ENCODE measurements around the gene RCOR1.
"Not testable (repeated sequence)": the region's sequence is repeated elsewhere in the genome, so short reads cannot be mapped to it uniquely, and the experiment has no call there.

RCOR1 gene

GRCh38 chr14:102571043-102571442 is 21.4 kb upstream of the RCOR1 start:
- DNase-seq (ENCODE audit: low spot score), result no peak

DNA sequence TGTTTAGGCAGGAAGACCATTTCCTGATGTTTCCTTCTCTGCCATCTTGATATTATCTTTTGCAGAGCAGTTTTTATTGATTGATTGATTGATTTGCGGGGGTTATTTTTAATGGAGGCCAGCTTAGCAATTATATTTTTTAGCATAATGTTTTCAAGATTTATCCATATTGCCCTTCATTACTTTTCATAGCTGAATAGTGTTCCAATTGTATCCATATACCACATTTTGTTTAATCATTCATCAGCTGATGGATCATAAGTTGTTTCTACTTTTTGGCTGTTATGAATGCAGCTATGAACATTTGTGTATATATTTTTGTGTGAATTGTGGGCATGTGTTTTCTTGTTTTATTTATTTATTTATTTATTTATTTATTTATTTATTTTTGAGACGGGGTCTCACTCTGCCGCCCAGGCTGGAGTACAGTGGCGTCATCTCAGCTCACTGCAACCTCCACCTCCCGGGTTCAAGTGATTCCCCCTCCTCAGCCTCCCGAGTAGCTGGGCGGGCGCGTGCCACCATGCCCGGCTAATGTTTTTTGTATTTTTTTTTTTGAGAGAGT is 20.9 kb upstream of the RCOR1 start:
- no peak for DNase-seq (ENCODE audit: low spot score)

DNA sequence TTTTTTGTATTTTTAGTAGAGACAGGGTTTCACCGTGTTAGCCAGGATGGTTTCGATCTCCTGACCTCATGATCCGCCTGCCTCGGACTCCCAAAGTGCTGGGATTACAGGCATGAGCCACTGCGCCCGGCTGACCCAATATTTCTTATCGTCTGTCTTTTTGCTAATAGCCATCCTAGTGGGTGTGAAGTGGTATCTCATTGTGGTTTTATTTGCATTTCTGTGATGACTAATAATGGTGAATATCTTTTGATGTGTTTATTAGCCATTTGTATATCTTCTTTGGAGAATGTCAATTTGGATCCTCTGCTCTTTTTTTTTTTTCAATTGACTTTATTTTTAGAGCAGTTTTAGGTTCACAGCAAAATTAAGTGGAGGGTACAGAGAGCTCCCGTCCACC is 19.3 kb upstream of the RCOR1 start:
- not testable (repeated sequence) for DNase-seq (ENCODE audit: low spot score)

- DNase-seq (ENCODE audit: low spot score), result no peak
Observed at GRCh38 chr14:102573591-102574046, 18.8 kb upstream of the RCOR1 start.

GRCh38 chr14:102574281-102575159 is 17.9 kb upstream of the RCOR1 start:
- no peak for DNase-seq (ENCODE audit: low spot score)

DNA sequence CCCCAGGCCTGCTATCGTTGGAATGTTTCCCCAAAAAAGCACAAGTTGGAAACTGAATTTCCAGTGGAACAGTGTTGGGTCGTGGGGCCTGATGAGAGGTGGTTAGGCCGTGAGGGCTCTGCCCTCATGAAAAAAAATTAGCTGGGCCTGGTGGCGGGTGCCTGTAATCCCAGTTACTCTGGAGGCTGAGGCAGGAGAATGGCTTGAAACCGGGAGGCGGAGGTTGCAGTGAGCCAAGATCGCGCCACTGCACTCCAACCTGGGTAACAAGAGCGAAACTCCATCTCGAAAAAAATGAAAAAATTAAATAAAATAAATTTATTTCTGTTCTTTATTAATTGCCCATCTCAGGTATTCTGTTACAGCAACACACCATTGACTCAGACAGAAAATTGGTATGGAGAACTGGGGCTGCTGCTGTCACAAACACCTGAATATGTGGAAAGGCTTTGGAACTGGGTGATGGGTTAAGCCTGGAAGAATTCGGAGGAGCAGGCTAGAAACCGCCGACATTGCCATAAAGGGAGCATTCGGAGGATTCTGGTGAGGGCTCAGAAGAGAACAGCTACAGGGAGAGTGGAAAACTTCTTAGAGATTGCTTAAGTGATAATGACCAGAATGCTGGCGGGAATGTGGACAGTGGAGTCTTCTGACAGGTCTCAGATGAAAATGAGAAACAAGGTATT is 17.1 kb upstream of the RCOR1 start:
- DNase-seq (ENCODE audit: low spot score), result no peak

DNA sequence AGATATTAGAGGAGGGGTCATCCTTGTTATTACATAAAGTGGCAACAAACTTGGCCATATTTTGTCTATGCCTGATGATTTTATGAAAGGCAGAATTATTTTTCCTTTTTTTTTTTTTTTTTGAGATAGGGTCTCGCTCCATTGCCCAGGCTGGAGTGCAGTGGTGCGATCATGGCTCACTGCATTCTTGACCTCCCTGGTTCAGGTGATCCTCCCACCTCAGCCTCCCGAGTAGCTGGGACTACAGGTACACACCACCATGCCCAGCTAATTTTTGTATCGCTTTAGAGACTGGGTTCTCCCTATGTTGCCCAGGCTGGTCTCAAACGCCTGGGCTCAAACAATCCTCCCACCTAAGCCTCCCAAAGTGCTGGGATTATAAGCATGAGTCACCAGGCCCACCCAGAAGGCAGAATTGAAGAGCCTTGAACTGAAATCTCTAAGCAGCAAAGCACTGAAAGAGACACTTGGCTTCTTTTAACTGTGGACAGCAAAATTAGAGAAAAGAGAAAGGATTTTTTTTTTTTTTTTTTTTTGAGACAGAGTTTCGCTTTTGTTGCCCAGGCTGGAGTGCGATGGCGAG is 16.5 kb upstream of the RCOR1 start:
- not testable (repeated sequence) for DNase-seq (ENCODE audit: low spot score)

- DNase-seq (ENCODE audit: low spot score), result no peak
Observed at GRCh38 chr14:102578821-102579220, 13.6 kb upstream of the RCOR1 start.

- no peak for DNase-seq (ENCODE audit: low spot score)
Observed at GRCh38 chr14:102579696-102580549, 12.5 kb upstream of the RCOR1 start.

- DNase-seq (ENCODE audit: low spot score), result no peak
Observed at GRCh38 chr14:102580550-102581110, 11.8 kb upstream of the RCOR1 start.

DNA sequence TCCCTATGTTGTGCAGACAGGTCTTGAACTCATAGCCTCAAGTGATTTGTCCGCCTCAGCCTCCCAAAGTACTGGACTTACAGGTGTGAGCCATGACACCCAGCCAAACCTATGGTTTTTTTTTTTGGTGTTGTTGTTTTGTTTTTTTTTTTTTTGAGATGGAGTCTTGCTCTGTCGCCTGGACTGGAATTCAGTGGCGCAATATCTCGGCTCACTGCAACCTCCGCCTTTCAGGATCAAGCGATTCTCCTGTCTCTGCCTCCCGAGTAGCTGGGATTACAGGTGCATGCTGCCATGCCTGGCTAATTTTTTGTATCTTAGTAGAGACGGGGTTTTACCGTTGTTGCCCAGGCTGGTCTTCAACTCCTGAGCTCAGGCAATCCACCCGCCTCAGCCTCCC is 11.3 kb upstream of the RCOR1 start:
- no peak for DNase-seq (ENCODE audit: low spot score)

DNA sequence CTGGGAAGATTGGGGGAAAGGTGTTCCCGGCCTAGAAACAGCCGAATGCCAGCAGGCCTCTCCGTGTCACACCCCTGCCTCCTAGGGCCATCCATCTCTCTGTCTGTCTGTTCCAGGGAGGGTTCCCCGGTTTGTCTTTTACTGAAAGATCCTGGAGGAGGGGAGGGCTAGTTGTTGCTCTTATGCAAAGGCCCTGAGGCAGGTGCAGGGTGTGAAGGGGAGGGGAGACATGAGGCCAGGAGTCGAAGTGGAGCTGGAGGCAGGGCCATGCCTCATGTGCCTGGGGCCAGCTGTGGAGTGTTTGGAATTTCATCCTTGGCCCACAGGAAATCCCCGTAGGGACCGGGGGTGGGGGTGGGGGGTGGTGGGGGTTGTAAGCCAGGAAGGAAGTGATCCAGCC is 8.7 kb upstream of the RCOR1 start:
- no peak for DNase-seq (ENCODE audit: low spot score)

GRCh38 chr14:102584871-102585869 is 7.3 kb upstream of the RCOR1 start:
- DNase-seq (ENCODE audit: low spot score), result no peak

DNA sequence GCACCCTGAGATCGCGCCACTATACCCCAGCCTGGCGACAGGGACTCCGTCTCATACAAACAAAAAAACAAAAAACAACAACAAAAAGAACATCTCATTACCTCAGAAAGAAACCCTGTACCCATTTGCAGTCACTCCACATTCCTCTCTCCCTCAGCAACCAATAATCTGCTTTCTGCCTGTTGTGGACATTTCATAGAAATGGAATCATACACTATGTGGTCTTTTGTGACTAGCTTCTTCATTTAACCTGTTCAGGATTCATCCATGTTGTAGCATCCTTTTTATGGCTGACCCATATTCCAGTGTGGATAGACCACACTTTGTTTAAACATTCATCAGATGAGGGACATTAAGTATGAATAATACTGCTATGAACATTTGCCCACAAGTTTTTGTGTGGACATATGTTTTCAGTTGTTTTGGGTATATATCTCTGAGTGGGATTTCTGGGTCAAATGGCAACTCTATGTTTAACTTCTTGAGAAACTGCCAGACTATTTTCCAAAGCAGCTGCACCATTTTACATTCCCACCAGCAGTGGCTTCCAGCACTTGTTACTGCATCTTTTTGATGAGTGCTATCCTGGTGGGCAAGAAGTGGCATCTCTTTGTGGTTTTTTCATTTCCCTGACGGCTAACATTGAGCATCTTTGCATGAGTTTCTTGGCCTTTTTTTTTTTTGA is 5.9 kb upstream of the RCOR1 start:
- DNase-seq (ENCODE audit: low spot score), result no peak

DNA sequence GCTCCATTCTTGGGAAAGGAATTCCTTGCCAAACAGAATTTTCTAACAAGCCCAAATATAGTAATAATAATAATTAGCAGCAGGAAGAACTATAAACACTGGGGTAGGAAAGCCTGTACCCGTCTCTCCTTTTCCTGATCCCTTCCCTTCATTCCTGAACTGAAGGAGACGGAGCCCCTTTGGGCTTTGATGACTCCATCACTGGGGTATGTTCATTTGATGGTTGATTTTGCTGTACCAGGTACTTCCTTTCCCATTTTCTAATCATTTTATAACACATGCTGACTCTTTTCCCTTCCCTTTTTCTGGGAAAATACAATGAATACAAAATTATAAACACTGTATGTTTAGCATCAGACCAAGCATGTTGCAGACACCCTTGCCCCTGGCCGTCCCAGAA is 3.6 kb upstream of the RCOR1 start:
- DNase-seq (ENCODE audit: low spot score), result no peak

GRCh38 chr14:102589761-102590290 is 2.6 kb upstream of the RCOR1 start:
- DNase-seq (ENCODE audit: low spot score), result no peak

GRCh38 chr14:102590667-102591099 is 1.8 kb upstream of the RCOR1 start:
- DNase-seq (ENCODE audit: low spot score), result peak; percentile 29

GRCh38 chr14:102591372-102591943 is 991 bp upstream of the RCOR1 start:
- DNase-seq (ENCODE audit: low spot score), result peak; percentile 45

- no peak for DNase-seq (ENCODE audit: low spot score)
Observed at GRCh38 chr14:102592763-102593060, 263 bp downstream of the RCOR1 start.

Data from globus pallidus (tissue), 1 donor.